Stimulated activated CD8-positive, alpha-beta memory T cell treated with anti-CD3 and anti-CD28 coated beads, Interleukin-4, amount 100 ng/mL, for 48 hours (primary cell): ENCODE results near the gene RAPGEF1.
"Not testable (repeated sequence)": the region's sequence is repeated elsewhere in the genome, so short reads cannot be mapped to it uniquely, and the experiment has no call there.

Experiments used
- DNase-seq: peaks from one replicate; pipeline ENCODE4 v3.0.0-alpha.2; 2020

Gene RAPGEF1, protein sequence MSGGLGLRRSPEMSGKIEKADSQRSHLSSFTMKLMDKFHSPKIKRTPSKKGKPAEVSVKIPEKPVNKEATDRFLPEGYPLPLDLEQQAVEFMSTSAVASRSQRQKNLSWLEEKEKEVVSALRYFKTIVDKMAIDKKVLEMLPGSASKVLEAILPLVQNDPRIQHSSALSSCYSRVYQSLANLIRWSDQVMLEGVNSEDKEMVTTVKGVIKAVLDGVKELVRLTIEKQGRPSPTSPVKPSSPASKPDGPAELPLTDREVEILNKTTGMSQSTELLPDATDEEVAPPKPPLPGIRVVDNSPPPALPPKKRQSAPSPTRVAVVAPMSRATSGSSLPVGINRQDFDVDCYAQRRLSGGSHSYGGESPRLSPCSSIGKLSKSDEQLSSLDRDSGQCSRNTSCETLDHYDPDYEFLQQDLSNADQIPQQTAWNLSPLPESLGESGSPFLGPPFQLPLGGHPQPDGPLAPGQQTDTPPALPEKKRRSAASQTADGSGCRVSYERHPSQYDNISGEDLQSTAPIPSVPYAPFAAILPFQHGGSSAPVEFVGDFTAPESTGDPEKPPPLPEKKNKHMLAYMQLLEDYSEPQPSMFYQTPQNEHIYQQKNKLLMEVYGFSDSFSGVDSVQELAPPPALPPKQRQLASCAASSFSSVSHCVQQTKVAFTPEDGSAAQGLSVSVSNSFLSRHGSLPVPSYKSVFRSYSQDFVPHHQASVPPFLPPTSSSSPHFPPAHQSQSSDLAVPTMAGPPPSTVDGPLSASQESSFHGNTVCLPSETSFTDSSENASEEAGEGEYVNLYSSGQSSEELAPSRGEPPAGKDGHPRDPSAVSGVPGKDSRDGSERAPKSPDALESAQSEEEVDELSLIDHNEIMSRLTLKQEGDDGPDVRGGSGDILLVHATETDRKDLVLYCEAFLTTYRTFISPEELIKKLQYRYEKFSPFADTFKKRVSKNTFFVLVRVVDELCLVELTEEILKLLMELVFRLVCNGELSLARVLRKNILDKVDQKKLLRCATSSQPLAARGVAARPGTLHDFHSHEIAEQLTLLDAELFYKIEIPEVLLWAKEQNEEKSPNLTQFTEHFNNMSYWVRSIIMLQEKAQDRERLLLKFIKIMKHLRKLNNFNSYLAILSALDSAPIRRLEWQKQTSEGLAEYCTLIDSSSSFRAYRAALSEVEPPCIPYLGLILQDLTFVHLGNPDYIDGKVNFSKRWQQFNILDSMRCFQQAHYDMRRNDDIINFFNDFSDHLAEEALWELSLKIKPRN (N-terminal part only)

DNA sequence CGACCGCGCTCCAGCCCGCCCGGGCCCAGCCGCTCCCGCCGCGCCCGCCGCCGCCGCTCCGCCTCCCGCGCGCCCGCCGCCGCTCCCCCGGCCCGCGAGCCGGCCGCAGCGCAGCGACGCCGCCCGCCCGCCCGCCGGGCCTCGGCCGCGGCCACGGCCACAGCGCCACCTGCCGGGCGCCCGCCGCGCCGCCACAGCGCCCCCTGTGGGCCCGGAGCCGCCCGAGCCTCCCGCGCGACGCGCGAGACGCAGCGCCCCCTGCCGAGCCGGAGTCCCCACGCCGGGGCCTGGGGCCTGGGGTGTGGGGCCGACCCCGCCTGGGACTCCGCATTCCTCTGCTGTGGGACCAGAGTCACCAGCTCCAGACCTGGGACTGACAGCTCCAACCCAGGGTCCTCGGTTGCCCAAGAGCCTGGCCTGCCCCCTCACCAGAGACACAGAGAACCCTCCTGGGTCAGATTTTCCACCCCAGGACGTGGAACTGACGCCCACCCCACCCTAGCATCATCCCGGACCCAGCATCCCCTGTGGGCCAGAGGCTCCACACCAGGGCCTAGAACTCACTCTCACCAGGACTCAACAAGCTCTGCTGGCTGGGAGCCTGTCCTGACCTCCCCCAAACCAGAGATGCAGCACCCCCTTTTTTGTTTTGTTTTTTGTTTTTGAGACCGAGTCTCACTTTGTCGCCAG, at the start of gene RAPGEF1:
RAPGEF1 (minus strand) TSS at position 118 of the 690 bp plus-strand sequence. CDS start 246 bp downstream, outside the sequence.
- DNase-seq: peak; percentile 92

DNA sequence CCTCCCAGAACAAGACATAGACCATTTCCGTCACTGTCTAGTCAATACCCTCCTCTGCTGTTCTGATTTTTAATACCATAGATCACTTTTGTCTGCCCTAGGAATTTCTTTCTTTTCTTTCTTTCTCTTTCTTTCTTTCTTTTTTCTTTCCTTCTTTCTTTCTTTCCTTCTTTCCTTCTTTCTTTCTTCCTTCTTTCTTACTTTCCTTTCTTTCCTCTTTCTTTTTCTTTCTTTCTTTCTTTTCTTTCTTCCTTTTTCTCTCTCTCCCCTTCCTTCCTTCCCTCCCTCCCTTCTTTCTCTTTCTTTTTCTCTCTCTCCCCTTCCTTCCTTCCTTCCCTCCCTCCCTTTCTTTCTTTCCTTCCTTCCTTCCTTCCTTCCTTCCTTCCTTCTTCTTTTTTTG, 49.0 kb upstream of the RAPGEF1 start:
- DNase-seq: no peak

DNA sequence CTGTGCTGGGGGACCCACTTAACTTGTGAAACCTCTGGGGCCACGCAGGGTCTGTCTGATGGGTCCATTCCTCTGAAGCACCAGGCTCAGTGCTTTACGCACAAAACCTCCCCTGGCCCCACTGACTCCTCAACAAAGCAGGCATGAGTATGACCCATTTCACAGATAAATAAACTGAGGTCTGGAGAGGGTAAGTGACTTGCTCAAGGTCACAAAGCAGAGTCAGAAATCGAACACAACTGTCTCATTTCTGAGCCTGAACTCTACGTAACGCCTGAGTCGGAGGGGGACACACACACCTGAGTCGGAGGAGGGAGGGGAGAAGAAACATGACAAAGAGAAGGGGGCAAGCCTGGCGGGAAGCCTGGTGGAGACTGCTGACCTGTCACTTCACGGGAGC, 48.0 kb upstream of the RAPGEF1 start:
- DNase-seq: no peak

DNA sequence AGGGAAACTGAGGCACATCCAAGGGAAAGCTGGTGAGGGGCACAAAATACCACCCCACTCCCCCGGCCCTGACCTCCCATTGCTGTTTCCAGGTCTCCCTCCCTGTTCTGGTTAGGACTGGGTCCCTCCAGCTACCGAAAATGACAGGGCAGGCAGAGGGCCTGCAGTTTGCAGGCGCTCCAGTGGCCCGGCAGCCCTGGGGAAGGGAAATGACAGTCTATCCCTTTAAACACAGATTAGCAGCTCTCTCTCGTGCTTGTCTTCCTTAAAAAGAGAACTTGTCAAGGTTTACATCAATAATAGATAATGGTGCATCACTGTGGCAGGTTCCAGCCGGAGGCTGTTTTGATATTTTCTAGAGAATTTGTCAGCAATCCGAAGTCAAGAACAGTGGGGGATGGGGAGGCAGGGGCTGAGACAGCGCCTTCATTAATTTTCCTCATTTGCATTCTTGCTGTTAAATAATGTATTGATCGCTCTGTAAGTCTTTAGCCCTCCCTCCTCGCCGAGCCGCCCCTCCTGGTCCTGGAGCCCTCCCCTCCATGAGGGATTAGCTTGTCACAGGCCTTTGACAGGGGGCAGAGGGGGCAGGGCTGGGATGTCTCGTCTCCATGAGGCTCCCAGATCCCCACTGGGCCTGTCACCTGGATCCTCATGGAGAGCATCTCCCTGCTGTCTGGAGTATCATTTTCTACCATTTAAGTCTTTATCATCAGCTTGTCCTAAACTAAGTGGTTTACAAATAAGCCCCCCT, 45.0 kb upstream of the RAPGEF1 start:
- no peak for DNase-seq

- peak; percentile 29 for DNase-seq
These were observed 41.2 kb upstream of the RAPGEF1 start for GRCh38 chr9:131781069-131781468.

DNA sequence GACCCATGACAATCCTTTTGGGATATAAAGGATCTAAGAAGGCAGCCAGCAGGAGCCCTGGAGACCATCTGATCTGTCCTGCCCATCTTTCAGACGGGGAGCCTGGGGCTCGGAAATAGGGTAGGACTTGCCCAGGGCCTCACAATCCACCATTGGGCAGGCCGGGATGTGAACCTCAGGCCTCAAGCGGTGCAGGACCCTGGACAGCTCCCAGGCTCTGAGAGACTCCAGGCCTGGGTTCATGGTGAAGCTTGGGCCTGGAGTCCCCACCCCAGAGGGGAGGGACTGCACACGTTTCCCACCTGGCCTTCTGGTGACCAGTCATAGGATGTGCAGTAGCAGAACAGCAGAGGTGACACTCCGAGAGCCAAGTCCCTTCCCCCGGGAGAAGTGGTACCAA, 36.6 kb upstream of the RAPGEF1 start:
- peak; percentile 66 for DNase-seq

GRCh38 chr9:131776036-131776435, 36.2 kb upstream of the RAPGEF1 start:
- DNase-seq: no peak

DNA sequence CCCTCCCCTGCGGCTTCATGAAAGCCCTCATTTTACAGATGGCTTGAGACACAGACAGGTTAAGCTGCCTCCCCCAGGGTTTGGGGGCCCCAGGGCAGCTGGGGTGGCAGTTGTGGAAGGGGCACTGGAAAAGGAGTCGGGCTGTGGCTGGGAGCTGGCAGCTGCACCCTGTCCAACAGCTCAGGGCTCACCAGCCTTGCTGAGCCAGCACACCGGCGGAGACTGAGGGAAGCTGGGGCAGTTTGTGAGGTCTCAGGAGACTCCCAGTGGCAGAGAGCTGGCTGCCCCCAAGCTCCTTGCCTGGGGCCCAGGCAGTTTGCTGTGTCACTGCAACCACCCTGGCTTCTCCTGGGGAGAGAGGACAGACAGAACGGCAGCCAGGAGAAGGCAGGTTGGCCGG, 34.8 kb upstream of the RAPGEF1 start:
- no peak for DNase-seq

DNA sequence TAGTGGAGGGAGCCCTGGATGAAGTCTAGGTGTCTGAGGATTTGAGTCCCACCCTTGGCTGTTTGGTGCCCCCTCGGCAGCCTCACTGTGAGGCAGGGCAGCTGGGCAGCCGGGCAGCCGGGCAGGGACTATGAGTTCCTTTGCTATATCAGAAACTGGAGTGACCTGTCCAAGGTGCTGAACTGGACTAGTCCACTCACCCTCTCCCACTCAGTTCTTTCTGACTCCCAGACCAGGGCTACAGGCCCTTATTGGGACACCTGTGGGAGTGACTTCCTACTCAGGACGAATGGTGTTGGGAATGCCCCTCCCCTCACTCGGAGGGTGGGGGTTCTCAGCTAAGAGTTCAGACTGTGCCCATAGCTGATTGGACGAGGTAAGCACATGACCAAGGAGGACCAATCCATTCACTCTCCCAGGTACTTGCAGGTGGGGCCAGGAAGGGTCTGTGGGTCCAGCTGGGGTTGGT, 34.1 kb upstream of the RAPGEF1 start:
- DNase-seq: peak; percentile 60

GRCh38 chr9:131772940-131773339, 33.1 kb upstream of the RAPGEF1 start:
- no peak for DNase-seq

DNA sequence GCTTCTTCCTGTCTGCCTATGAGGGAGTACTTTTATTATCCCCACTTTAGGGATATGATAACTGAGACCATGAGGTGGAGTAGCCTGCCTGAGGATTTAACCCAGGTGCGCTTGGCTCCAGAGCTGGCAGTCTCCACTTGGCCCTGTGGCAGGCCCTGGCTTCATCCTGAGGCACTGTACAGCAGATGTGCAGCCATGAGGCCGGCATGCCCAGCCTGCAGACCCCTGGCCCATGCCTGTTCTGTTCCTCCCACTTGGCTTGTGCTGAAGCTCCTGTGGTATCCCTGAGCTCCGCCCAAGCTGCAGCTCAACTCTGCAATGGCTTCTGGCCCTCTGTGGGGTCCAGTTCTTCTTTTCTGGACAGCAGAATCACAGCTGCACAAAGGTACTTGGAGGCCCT, 31.8 kb upstream of the RAPGEF1 start:
- DNase-seq: no peak

- DNase-seq: no peak
These were observed 29.5 kb upstream of the RAPGEF1 start for GRCh38 chr9:131769361-131769760.

- no peak for DNase-seq
These were observed 24.7 kb upstream of the RAPGEF1 start for GRCh38 chr9:131764568-131764967.

DNA sequence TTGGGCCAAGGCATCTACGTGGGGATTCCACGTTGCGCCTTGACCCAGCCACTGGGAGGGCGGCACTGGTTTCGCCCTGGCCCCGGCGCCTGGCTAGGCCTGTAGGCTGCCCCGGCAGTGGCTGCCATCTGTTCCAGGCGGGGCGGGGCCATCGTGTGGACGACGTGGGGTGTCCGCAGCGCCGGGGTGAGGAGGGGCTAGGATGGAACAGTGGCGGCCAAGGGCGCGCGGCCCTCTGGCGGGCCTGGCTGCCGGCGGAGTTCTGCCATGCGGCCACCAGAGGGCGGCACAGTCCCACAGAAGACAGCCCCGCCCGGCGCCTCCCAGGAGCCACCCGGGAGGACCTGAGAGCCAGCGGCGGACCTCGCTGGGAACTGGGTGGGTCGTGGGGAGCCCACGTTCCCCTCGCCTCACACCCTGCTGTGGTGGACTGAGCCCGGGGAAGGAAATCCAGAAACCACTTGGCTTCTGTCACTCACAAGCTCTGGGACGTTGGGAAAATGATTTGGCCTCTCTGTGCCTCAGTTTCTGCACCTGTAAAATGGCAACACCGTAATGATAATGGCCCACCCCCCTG, 22.6 kb upstream of the RAPGEF1 start:
- DNase-seq: peak; percentile 88

- DNase-seq: no peak
These were observed 19.3 kb upstream of the RAPGEF1 start for GRCh38 chr9:131759017-131759647.

- no peak for DNase-seq
These were observed 17.7 kb upstream of the RAPGEF1 start for GRCh38 chr9:131757549-131757948.

DNA sequence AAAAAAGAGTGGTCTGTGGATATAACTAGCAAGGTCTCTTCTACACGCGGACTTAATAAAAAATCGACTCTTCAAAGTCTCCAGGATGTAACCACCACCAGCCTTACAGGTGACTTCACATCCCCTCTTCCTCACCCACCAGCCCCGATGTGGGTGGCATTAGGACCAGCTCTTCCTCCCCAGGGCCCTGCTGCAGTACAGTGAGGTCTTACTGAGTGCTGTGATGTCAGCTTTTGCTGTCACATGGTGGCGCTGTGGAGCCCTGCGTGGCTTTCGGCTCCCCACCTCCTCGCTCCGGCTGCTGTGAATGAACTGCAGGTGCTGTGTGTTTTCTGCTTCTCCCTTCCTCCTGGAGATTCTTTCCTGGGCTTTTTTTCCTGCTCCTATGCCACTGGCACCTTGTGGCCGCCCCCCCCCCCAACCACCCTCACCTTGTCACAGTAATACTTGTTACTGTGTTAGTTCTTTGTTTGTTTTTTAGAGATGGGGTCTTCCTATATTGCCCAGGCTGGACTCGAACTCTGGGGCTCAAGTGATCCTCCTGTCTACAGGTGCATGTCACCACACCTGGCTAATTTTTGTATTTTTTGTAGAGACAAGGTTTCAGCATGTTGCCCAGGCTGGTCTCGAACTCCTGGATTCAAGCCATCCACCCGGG, 15.8 kb upstream of the RAPGEF1 start:
- DNase-seq: peak; percentile 94

DNA sequence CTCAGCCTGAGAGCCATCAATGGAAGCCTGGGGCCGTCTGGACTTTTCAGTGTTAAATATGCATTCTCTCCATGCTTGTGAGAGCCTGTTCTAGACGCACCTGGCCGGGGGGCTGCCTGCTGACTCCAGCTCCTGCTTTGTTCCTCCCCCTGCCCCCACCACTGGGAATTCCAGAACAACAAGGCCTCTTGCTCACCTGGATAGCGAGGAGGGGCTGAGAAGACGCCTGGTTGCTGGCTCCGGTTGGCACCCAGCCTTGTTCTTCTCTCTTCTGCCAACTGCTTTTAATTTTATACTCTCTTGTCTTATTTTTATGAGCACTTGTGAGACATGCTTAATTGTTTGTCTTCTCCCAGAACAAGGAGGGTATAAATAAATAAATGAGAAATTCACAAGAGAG, 15.0 kb upstream of the RAPGEF1 start:
- no peak for DNase-seq

DNA sequence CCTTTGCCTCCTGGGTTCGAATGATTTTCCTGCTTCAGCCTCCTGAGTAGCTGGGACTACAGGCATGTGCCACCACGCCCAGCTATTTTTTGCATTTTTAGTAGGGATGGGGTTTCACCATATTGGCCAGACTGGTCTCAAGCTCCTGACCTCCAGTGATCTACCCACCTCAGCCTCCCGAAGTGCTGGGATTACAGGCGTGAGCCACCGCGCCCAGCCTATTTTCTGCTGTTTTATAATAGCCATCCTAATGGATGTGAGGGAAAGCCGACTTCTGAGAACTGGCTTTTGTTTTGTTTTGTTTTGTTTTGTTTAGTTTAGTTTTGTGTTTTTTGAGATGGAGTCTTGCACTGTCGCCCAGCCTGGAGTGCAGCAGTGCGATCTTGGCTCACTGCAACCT, 13.9 kb upstream of the RAPGEF1 start:
- DNase-seq: not testable (repeated sequence)

DNA sequence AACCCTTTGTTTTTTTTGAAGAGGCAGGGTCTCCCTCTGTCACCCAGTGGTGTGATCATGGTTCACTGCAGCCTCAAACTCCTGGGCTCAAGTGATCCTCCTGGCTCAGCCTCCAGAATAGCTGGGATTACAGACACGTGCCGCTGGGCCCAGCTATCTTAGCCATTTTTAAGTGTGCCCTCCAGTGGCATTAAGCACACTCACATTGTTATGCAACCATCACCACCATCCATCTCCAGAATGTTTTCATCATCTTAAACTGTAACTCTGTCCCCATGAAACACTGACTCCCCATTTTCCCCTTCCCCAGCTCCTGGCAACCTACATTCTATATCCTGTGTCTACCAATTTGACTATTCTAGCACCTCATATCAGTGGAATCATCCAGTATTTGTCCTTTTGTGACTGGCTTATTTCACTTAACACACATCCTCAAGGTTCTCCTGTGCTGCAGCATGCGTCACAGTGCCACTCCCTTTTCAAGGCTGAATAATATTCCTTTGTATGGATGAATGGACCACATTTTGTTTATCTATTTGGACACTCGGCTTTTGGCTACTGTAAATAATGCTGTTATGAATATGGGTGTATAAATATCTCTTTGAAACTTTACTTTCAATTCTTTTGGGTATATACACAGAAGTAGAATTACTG, 12.5 kb upstream of the RAPGEF1 start:
- DNase-seq: no peak
